Fibroblast of lung (primary cell): ENCODE results near the gene CEMIP.

Experiments used
- CTCF ChIP-seq, 2 donors: IDR thresholded peaks in 1 of 2; conservative IDR thresholded peaks in 1 of 2; 1 replicate in 1 of 2; 2 replicates in 1 of 2; pipeline ENCODE4 v1.5.1; 2011 to 2012; ENCODE audit warnings: low read length in 2 of 2, control low read depth in 1 of 2, inconsistent platforms in 1 of 2, low read depth in 1 of 2, mild to moderate bottlenecking in 1 of 2
- EZH2 ChIP-seq: IDR thresholded peaks from 2 replicates; pipeline ENCODE4 v1.5.1; 2012; ENCODE audit warnings: low read length, control low read depth, mild to moderate bottlenecking; ENCODE audit errors: missing control alignments

DNA sequence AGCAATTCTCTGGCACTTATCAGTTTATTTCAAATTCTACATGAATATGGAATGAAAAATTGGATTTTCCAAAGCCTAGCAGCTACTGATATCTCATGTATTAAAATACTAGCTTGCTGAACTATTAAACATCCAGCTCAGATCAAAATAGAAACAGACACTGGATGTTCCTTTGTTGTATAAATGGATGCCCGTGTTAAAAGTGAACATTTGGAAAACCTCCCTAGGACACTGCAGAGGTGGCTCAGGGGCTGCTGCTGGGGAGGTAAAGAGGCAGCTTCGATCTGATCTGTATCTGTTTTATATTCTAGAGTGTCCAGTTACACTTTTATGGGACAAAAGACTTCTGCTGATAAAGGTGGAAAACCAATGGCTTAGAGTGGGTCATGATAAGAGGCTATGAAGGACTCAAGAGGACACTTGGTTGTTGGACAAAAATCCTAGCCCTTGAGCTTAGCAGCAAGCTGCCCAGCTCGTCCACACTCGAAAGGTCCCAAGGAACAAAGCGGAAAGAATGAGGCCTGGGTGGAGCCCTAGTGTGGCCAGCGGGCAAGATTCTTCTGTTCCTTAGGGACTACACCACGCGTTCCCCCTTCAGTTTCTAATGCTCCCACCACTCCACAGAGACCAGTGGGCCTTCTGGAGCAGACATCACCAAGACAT lies 200.5 kb downstream of the CEMIP start:
- TF ChIP-seq CTCF (conservative IDR thresholded peaks at IDR 0.05 in 1 of 2, IDR thresholded peaks at IDR 0.05 in 1 of 2; ENCODE audit: low read depth in 1 of 2, low read length in 2 of 2) (no peak), EZH2 (no peak)
